Transverse colon (tissue), 4 donors: ENCODE measurements around the gene MFRP. TPM values are rescaled to one million over a fixed set of nuclear protein-coding genes. Genes with fewer than 3 reads are reported as not detected.

ENCODE experiments used
- DNase-seq: peaks from one replicate; pipeline ENCODE4 v3.0.0-alpha.2; 2019
- H3K27ac ChIP-seq, 4 donors: fragments of 200-600 bp; sonication (generic); 2 replicates each; pipeline ENCODE4 v1.5.1; 2016 to 2018; ENCODE audit warnings: inconsistent platforms in 4 of 4
- H3K27me3 ChIP-seq: fragments of 200-600 bp; sonication (generic); 2 replicates; pipeline ENCODE4 v1.5.1; 2017; ENCODE audit warnings: inconsistent platforms
- H3K36me3 ChIP-seq, 4 donors: fragments of 200-600 bp; sonication (generic); 2 replicates each; pipeline ENCODE4 v1.5.1; 2017 to 2019; ENCODE audit warnings: inconsistent platforms in 4 of 4
- H3K4me1 ChIP-seq, 4 donors: fragments of 200-600 bp; sonication (generic); 2 replicates each; pipeline ENCODE4 v1.5.1; 2017 to 2020; ENCODE audit warnings: inconsistent platforms in 4 of 4
- H3K4me3 ChIP-seq, 4 donors: fragments of 200-600 bp; sonication (generic); 1 replicate in 1 of 4; 2 replicates in 3 of 4; pipeline versions ENCODE4 v1.5.1 to v1.6.1; 2017 to 2019; ENCODE audit warnings: inconsistent platforms in 4 of 4
- H3K9me3 ChIP-seq, 2 donors: fragments of 200-600 bp; sonication (generic); 2 replicates each; pipeline ENCODE4 v1.5.1; 2017 to 2019; ENCODE audit warnings: inconsistent platforms in 2 of 2
- CTCF ChIP-seq, 5 experiments: fragments of 200-600 bp in 3 of 5; fragments of 450-650 bp in 2 of 5; sonication (generic) in 3 of 5; IDR thresholded peaks; 1 replicate in 2 of 5; 2 replicates in 3 of 5; pipeline ENCODE4 v1.5.1; 2016 to 2017; ENCODE audit warnings: antibody characterized with exemption in 5 of 5, inconsistent platforms in 3 of 5, mild to moderate bottlenecking in 2 of 5, moderate library complexity in 1 of 5
- EP300 ChIP-seq: sonication (generic); formaldehyde crosslinking; IDR thresholded peaks from one replicate; pipeline ENCODE4 v1.6.1; 2017; ENCODE audit warnings: antibody characterized with exemption, low read depth
- POLR2A ChIP-seq: fragments of 450-650 bp; IDR thresholded peaks from one replicate; pipeline ENCODE4 v1.6.1; 2016; ENCODE audit warnings: antibody characterized with exemption, mild to moderate bottlenecking, moderate library complexity
- POLR2AphosphoS5 ChIP-seq, 3 donors: sonication (generic); formaldehyde crosslinking; IDR thresholded peaks; one replicate each; pipeline ENCODE4 v1.6.1; 2016; ENCODE audit warnings: antibody characterized with exemption in 3 of 3
- WGBS, 2 donors: methylation state at CpG; one replicate each; pipeline ENCODE4 v1.1.5; 2018; ENCODE audit warnings: low coverage in 1 of 2; 5-methylcytosine and 5-hydroxymethylcytosine counted together
- in situ Hi-C, 4 donors: fragments of 200-750 bp; cut with MboI; loops; one replicate each; pipeline versions ENCODE4 v1.15.0 to v1.15.1; 2017; ENCODE audit warnings: low sequenced_read_pairs in 3 of 4, low pct_ligation_motif_present in 1 of 4, low pct_unique_long_range_greater_than_20kb in 1 of 4
- intact Hi-C: fragments of 100-400 bp; cut with DNase I; formaldehyde crosslinking; loops from one replicate; pipeline ENCODE4 v1.15.1; 2023; ENCODE audit warnings: low total_unique reads
- total RNA-seq, 4 donors: library from RNA; depleted of rRNA; stranded (reverse); fragments of >200 nt; gene quantifications; one replicate each; pipeline ENCODE4 v1.1.0, GENCODE V29; 2016

Gene MFRP
- total RNA-seq, 4 donors from 2014 or later = 0.32 TPM; not detected in 3

GRCh38 chr11:119380827-119381180 is 34.3 kb upstream of the MFRP start:
- no peaks in the 10 kb centered on the region for H3K9me3 ChIP-seq
- in situ Hi-C loops (no loop called here), intact Hi-C loops (loop anchor here (1.0 kb wide), 1 partner anchor 25 kb away; no protein-coding TSS in a partner anchor)
- H3K27ac ChIP-seq = peak overlapping the region in 1 of 4 donors; percentile 45
- H3K4me3 ChIP-seq = peak overlapping the region in 3 of 4 donors; percentile 21 to 50 (median 32)
- no peaks in the 10 kb centered on the region for H3K27me3 ChIP-seq
- 19% methylated on average over 10 of the region's 10 CpGs; no CpG with 5 or more reads in 1 of the 2 donors for WGBS, 2 donors
- H3K36me3 ChIP-seq = no peaks in the 10 kb centered on the region
- H3K4me1 ChIP-seq = peaks cover 5 to 15% (median 15%) of the 10 kb centered on the region in 4 donors
- TF ChIP-seq CTCF (IDR thresholded peaks at IDR 0.05) (no peak), EP300 (no peak), POLR2AphosphoS5 (IDR thresholded peaks at IDR 0.05) (no peak), POLR2A (no peak)
- no peak for DNase-seq

GRCh38 chr11:119380160-119380826 is 33.8 kb upstream of the MFRP start:
- no peak for DNase-seq
- no peak overlapping the region for H3K27ac ChIP-seq
- no peaks in the 10 kb centered on the region for H3K36me3 ChIP-seq
- no peak overlapping the region for H3K4me3 ChIP-seq
- intact Hi-C loops = loop anchor here (1.0 kb wide), 1 partner anchor 24 kb away; no protein-coding TSS in a partner anchor
- H3K9me3 ChIP-seq = no peaks in the 10 kb centered on the region
- H3K27me3 ChIP-seq = no peaks in the 10 kb centered on the region
- no peak for TF ChIP-seq POLR2A
- no peak for TF ChIP-seq POLR2AphosphoS5 (IDR thresholded peaks at IDR 0.05)
- TF ChIP-seq EP300 = no peak
- no peak for TF ChIP-seq CTCF (IDR thresholded peaks at IDR 0.05)
- in situ Hi-C loops = no loop called here
- peaks cover 5 to 15% (median 15%) of the 10 kb centered on the region in 4 donors for H3K4me1 ChIP-seq
- WGBS, 2 donors = 73% methylated on average over 13 of the region's 13 CpGs; no CpG with 5 or more reads in 1 of the 2 donors

GRCh38 chr11:119378851-119379465 is 32.5 kb upstream of the MFRP start:
- H3K36me3 ChIP-seq = no peaks in the 10 kb centered on the region
- H3K27ac ChIP-seq = no peak overlapping the region
- in situ Hi-C loops (no loop called here), intact Hi-C loops (no loop called here)
- 79 to 100% methylated on average over 2 to 10 of the region's 10 CpGs for WGBS, 2 donors
- TF ChIP-seq CTCF (IDR thresholded peaks at IDR 0.05) = no peak
- TF ChIP-seq POLR2A = no peak
- no peak for TF ChIP-seq EP300
- no peak for TF ChIP-seq POLR2AphosphoS5 (IDR thresholded peaks at IDR 0.05)
- H3K9me3 ChIP-seq = no peaks in the 10 kb centered on the region
- no peaks in the 10 kb centered on the region for H3K27me3 ChIP-seq
- H3K4me3 ChIP-seq = no peak overlapping the region
- peaks cover 5 to 23% (median 15%) of the 10 kb centered on the region in 4 donors for H3K4me1 ChIP-seq
- DNase-seq = no peak

GRCh38 chr11:119377961-119378667 is 31.6 kb upstream of the MFRP start:
- no peak for DNase-seq
- H3K4me3 ChIP-seq = no peak overlapping the region
- in situ Hi-C loops = no loop called here
- no peaks in the 10 kb centered on the region for H3K27me3 ChIP-seq
- no peak for TF ChIP-seq EP300
- no peak for TF ChIP-seq CTCF (IDR thresholded peaks at IDR 0.05)
- TF ChIP-seq POLR2A = no peak
- TF ChIP-seq POLR2AphosphoS5 (IDR thresholded peaks at IDR 0.05) = no peak
- H3K36me3 ChIP-seq = no peaks in the 10 kb centered on the region
- H3K9me3 ChIP-seq = no peaks in the 10 kb centered on the region
- intact Hi-C loops = no loop called here
- H3K4me1 ChIP-seq = peaks cover 5 to 25% (median 17%) of the 10 kb centered on the region in 4 donors
- WGBS, 2 donors = 78% methylated on average over 6 of the region's 6 CpGs; no CpG with 5 or more reads in 1 of the 2 donors
- H3K27ac ChIP-seq = no peak overlapping the region
